Tibial artery (tissue), 4 donors: ENCODE measurements around the gene SCNN1A.
A peak's percentile ranks its signal among the peaks of the same experiment; 100 is the strongest.

Experiments used
- DNase-seq, 2 donors: peaks; one replicate each; pipeline ENCODE4 v3.0.0-alpha.2; 2019
- H3K27ac ChIP-seq, 2 donors: fragments of 200-600 bp; sonication (generic) in 1 of 2; 1 replicate in 1 of 2; 2 replicates in 1 of 2; pipeline ENCODE4 v1.5.1; 2018 to 2019; ENCODE audit warnings: mild to moderate bottlenecking in 1 of 2
- H3K27me3 ChIP-seq, 2 donors: fragments of 200-600 bp; sonication (generic) in 1 of 2; one replicate each; pipeline versions ENCODE4 v1.5.1 to v1.6.0; 2016 to 2019
- H3K36me3 ChIP-seq, 3 donors: fragments of 200-600 bp; sonication (generic) in 2 of 3; one replicate each; pipeline ENCODE4 v1.5.1; 2016 to 2019; ENCODE audit warnings: mild to moderate bottlenecking in 2 of 3
- H3K4me1 ChIP-seq, 4 donors: fragments of 200-600 bp; sonication (generic) in 2 of 4; 1 replicate in 3 of 4; 2 replicates in 1 of 4; pipeline ENCODE4 v1.5.1; 2016 to 2019
- H3K4me3 ChIP-seq, 2 donors: fragments of 200-600 bp; sonication (generic) in 1 of 2; 1 replicate in 1 of 2; 2 replicates in 1 of 2; pipeline ENCODE4 v1.5.1; 2018 to 2019; ENCODE audit warnings: mild to moderate bottlenecking in 2 of 2
- H3K9me3 ChIP-seq, 3 donors: fragments of 200-600 bp; sonication (generic) in 1 of 3; one replicate each; pipeline ENCODE4 v1.5.1; 2016 to 2019
- CTCF ChIP-seq, 2 experiments: fragments of 200-600 bp in 1 of 2; fragments of 450-650 bp in 1 of 2; IDR thresholded peaks; one replicate each; pipeline ENCODE4 v1.5.1; 2017 to 2019; ENCODE audit warnings: antibody characterized with exemption in 2 of 2, mild to moderate bottlenecking in 1 of 2, moderate library complexity in 1 of 2
- intact Hi-C: fragments of 100-400 bp; cut with DNase I; formaldehyde crosslinking; loops from one replicate; pipeline ENCODE4 v1.15.0; 2023; ENCODE audit warnings: low total_unique reads

The SCNN1A gene

DNA sequence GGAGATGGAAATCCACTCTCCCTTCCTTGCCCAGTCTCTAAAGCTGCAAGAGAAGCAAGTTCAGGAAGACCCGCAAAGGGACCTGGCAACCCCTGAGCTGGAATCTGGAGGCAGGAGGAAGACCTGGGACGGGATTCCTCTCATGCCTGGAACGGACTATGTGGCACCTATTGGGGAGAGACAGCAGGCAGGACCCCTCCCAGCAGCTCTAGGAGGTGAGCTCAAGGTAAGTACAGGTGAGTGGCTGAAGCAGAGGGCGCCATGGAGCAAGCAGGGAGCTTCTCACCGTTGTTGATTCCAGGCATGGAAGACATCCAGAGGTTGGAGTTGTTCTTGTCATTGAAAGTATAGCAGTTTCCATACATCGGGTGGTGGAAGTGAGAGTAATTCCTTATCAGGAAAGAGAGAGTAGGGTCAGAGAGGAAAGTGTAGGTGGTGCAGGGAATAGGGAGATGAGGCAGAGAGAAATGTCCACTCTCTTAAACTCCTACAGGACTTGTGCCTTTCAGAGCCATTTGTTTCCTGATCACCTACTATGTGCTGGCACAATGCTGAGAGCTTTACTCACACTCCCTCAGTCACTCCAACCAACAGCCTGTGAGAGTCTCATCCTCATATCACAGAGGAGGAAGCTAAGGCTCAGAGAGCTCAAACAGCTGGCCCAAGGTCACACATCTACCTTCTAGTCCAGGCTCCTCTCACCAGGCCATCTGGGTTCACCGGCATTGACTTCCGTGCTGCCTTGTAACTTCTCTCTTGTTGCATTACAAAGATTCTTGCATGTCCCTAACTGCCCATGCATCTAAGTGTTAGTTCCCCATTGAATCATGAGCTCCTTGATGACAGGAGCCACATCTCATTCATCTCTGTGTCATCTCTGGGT, 19.6 kb downstream of the SCNN1A start:
- no peaks in the 10 kb centered on the region for H3K27me3 ChIP-seq
- intact Hi-C loops, result no loop called here
- H3K36me3 ChIP-seq, result peaks cover 0 to 5% (median 0%) of the 10 kb centered on the region in 3 donors
- no peak for DNase-seq
- H3K4me1 ChIP-seq, result peaks cover 0 to 15% (median 0%) of the 10 kb centered on the region in 4 donors
- no peaks in the 10 kb centered on the region for H3K9me3 ChIP-seq
- H3K4me3 ChIP-seq, result no peak overlapping the region
- no peak for TF ChIP-seq CTCF (IDR thresholded peaks at IDR 0.05)
- H3K27ac ChIP-seq, result no peak overlapping the region

DNA sequence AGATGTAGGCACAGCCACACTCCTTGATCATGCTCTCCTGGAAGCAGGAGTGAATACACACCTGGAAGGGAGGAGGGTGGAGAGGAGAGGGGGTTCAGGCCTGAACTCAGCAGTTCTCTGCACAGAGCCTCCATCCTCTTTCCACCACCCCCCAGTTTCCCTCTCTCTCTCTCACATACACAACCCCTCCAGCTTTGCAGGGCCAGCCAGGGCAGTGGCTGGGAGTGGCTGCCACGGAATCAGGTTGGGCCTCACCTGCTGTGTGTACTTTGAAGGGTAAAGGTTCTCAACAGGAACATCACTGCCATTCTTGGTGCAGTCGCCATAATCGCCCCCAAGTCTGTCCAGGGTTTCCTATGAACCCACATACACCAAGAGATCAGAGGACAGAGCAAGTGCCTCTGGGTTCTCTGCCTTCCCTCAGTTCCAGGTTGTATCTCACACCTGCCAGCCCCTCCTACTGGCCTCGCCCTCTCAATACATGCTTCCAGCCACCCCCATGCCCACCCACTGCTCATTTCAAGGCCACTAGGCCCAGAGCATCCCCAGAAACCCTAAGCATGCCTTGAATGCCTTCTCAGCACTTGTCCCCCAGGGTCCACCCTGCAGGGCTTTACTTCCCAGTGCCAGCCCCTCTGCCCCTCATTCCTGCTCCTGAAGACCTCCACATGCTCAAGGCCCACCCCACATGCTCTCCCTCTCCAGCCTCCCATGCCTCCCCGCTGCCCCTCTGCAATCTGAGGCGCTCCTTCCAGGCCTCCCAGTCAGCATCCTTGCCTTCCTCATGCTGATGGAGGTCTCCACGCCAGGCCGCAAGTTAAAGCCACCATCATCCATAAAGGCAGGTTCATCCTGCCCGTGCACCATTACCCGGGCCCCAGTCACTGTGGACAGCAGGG, 20.6 kb downstream of the SCNN1A start:
- TF ChIP-seq CTCF (IDR thresholded peaks at IDR 0.05), result no peak
- H3K9me3 ChIP-seq, result no peaks in the 10 kb centered on the region
- DNase-seq, result no peak
- H3K4me1 ChIP-seq, result peaks cover 0 to 15% (median 0%) of the 10 kb centered on the region in 4 donors
- no peaks in the 10 kb centered on the region for H3K36me3 ChIP-seq
- intact Hi-C loops, result no loop called here
- no peak overlapping the region for H3K4me3 ChIP-seq
- no peak overlapping the region for H3K27ac ChIP-seq
- no peaks in the 10 kb centered on the region for H3K27me3 ChIP-seq

GRCh38 chr12:6352193-6353173, 22.9 kb downstream of the SCNN1A start:
- no peak for TF ChIP-seq CTCF (IDR thresholded peaks at IDR 0.05)
- Histone ChIP-seq H3K27me3 (no peaks in the 10 kb centered on the region), H3K4me3 (no peak overlapping the region), H3K27ac (peak overlapping the region in 1 of 2 donors; percentile 21), H3K4me1 (peaks cover 0 to 17% (median 8%) of the 10 kb centered on the region in 4 donors), H3K36me3 (peaks cover 0 to 4% (median 0%) of the 10 kb centered on the region in 3 donors), H3K9me3 (no peaks in the 10 kb centered on the region)
- no peak for DNase-seq
- intact Hi-C loops, result no loop called here

DNA sequence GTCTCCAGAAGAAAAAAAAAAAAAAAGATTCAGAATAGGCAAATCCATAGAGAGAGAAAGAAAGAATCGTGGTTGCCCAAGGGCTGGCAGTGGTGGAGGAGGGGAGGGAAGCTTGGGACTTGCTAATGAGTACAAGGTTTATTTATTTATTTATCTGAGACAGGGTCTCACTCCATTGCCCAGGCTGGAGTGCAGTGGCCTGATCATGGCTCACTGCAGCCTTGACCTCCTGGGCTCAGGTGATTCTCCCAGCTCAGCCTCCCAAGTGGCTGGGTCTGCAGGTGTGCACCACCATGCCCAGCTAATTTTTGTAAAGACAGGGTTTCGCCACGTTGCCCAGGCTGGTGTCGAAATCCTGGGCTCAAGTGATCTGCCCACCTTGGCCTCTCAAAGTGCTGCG, 23.7 kb downstream of the SCNN1A start:
- peaks cover 0 to 25% (median 15%) of the 10 kb centered on the region in 4 donors for H3K4me1 ChIP-seq
- H3K27ac ChIP-seq, result no peak overlapping the region
- TF ChIP-seq CTCF (IDR thresholded peaks at IDR 0.05), result no peak
- DNase-seq, result no peak
- H3K4me3 ChIP-seq, result no peak overlapping the region
- intact Hi-C loops, result no loop called here
- H3K27me3 ChIP-seq, result no peaks in the 10 kb centered on the region
- H3K9me3 ChIP-seq, result no peaks in the 10 kb centered on the region
- peaks cover 0 to 7% (median 0%) of the 10 kb centered on the region in 3 donors for H3K36me3 ChIP-seq
